GM12875 (cell line): Measurements from ENCODE around the gene VIT.

Experiments used
- H3K4me3 ChIP-seq: one replicate; pipeline ENCODE4 v1.5.1; 2011; ENCODE audit warnings: low read depth, low read length, control low read depth
- CTCF ChIP-seq: IDR thresholded peaks from 2 replicates; pipeline ENCODE4 v1.5.1; 2011; ENCODE audit warnings: low read depth, mild to moderate bottlenecking, control low read depth, inconsistent platforms, low read length, moderate library complexity, borderline replicate concordance; ENCODE audit not compliant: insufficient read depth

VIT gene

GRCh38 chr2:36696533-36696932, at the start of gene VIT:
VIT (plus strand) TSS chr2:36696707; CDS start chr2:36716371, 19,664 bp downstream.
- no peak within 1 kb of the TSS for H3K4me3 ChIP-seq
- TF ChIP-seq CTCF, result no peak

GRCh38 chr2:36650031-36650829, 46.3 kb upstream of the VIT start:
- H3K4me3 ChIP-seq, result no peak overlapping the region
- no peak for TF ChIP-seq CTCF

GRCh38 chr2:36653155-36653554, 43.4 kb upstream of the VIT start:
- TF ChIP-seq CTCF, result no peak
- no peak overlapping the region for H3K4me3 ChIP-seq

GRCh38 chr2:36653967-36654694, 42.4 kb upstream of the VIT start:
- no peak for TF ChIP-seq CTCF
- no peak overlapping the region for H3K4me3 ChIP-seq

GRCh38 chr2:36655453-36655852, 41.1 kb upstream of the VIT start:
- no peak for TF ChIP-seq CTCF
- H3K4me3 ChIP-seq, result no peak overlapping the region

GRCh38 chr2:36657703-36658102, 38.8 kb upstream of the VIT start:
- no peak for TF ChIP-seq CTCF
- no peak overlapping the region for H3K4me3 ChIP-seq
